ENCODE data around the gene TYW3.

GRCh38 chr1:74728736-74729135 is 4.2 kb upstream of the TYW3 start:
- TF ChIP-seq CTCF (IDR thresholded peaks at IDR 0.05) (no peak), EZH2 (IDR thresholded peaks at IDR 0.05; ENCODE audit: borderline replicate concordance, insufficient read depth, low read depth, low read length, poor library complexity, severe bottlenecking) (no peak)
